ENCODE measurements around the gene RCCD1.

The RCCD1 gene

DNA sequence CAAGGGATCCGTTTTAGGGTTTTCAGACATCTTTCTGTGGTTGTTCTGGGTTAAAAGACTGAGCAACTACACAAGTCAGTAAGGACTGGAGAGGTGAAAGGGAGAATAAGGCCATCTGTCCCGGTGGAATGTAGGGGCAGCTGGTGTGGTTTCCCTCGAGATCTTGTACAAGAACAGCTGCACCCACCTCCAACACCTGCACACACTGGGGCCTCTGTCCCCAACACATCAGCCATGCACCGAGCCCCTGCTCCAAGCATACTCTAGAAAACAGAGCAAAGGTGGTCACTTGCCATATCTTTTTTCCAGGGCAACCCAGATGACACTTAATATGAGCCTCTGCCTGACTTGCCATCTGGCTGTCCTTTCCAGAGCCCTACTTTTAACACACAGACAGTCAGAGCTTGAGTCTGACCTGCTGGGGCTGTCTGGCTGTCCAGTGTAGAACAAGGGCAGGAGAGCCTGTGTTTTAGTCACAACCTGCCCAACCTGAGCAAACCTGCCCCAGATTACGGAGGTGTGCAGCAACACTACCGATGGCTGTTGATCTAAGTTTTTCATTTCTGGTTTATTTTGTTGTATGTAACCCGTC, 39.4 kb upstream of the RCCD1 start:
- no peaks in the 10 kb centered on the region for H3K9me3 ChIP-seq (ENCODE audit: control insufficient read depth, insufficient read depth, low read length)
- H3K9me2 ChIP-seq (replicated peaks; ENCODE audit: control insufficient read depth, low read length): no peaks in the 10 kb centered on the region
- no peaks in the 10 kb centered on the region for H3K79me2 ChIP-seq (ENCODE audit: control insufficient read depth, low read length)
- peaks cover 12% of the 10 kb centered on the region for H3K4me1 ChIP-seq (ENCODE audit: control insufficient read depth, low read length)
- 0 out of 2 replicates have a peak overlapping the region, but pooled peaks have one; percentile 15 for H3K27ac ChIP-seq (ENCODE audit: low read depth, low read length)
- TF ChIP-seq, protein P1, sequence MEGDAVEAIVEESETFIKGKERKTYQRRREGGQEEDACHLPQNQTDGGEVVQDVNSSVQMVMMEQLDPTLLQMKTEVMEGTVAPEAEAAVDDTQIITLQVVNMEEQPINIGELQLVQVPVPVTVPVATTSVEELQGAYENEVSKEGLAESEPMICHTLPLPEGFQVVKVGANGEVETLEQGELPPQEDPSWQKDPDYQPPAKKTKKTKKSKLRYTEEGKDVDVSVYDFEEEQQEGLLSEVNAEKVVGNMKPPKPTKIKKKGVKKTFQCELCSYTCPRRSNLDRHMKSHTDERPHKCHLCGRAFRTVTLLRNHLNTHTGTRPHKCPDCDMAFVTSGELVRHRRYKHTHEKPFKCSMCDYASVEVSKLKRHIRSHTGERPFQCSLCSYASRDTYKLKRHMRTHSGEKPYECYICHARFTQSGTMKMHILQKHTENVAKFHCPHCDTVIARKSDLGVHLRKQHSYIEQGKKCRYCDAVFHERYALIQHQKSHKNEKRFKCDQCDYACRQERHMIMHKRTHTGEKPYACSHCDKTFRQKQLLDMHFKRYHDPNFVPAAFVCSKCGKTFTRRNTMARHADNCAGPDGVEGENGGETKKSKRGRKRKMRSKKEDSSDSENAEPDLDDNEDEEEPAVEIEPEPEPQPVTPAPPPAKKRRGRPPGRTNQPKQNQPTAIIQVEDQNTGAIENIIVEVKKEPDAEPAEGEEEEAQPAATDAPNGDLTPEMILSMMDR (IDR thresholded peaks at IDR 0.05; ENCODE audit: low read depth, low read length, poor library complexity, severe bottlenecking): no peak
- no peak for TF ChIP-seq EZH2phosphoT487 (IDR thresholded peaks at IDR 0.05; ENCODE audit: borderline replicate concordance, low read length)
- H3K27me3 ChIP-seq (ENCODE audit: control insufficient read depth, low read length): no peaks in the 10 kb centered on the region
- no peak overlapping the region for H3K4me3 ChIP-seq (ENCODE audit: low read length)
- peaks cover 98% of the 10 kb centered on the region for H3K36me3 ChIP-seq (ENCODE audit: control insufficient read depth, low read length)
- H4K20me1 ChIP-seq (ENCODE audit: control insufficient read depth, insufficient read depth, low read depth, low read length): no peaks in the 10 kb centered on the region
- H3K4me2 ChIP-seq (ENCODE audit: low read length): no peak overlapping the region
- no peaks in the 10 kb centered on the region for H3F3A ChIP-seq (ENCODE audit: control insufficient read depth, insufficient read depth)

DNA sequence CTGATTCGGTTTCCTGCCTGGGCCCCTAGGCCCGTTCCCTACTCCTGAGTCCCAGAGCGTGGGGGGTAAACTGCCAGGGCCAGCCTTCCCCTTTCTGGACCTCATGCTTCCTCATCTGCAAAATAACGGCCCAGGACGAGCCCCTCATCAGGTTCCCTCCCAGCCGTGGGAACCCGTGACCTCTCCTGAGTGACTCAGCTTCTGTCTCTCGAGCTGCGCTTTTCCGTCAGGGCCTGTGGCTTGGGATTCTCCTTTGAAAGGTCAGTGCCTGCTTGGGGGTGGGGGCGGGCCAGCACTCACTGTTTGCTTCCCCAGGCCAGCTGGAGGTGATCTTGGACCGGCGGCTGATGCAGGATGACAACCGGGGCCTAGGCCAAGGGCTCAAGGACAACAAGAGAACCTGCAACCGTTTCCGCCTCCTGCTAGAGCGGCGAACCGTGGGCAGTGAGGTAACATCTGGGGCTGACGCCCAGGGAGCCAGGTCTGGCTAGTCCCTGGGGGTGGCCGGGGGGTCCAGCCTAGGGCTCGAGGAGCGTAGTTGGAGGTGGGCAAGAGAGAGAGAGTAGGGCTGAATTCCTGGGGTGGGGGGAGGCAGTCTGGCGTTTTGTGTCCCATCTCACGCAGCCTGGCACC, 38.8 kb upstream of the RCCD1 start:
- no peak overlapping the region for H3K4me2 ChIP-seq (ENCODE audit: low read length)
- 0 out of 2 replicates have a peak overlapping the region, but pooled peaks have one; percentile 15 for H3K27ac ChIP-seq (ENCODE audit: low read depth, low read length)
- H3K27me3 ChIP-seq (ENCODE audit: control insufficient read depth, low read length): no peaks in the 10 kb centered on the region
- H3F3A ChIP-seq (ENCODE audit: control insufficient read depth, insufficient read depth): no peaks in the 10 kb centered on the region
- no peaks in the 10 kb centered on the region for H4K20me1 ChIP-seq (ENCODE audit: control insufficient read depth, insufficient read depth, low read depth, low read length)
- TF ChIP-seq, protein P1 (IDR thresholded peaks at IDR 0.05; ENCODE audit: low read depth, low read length, poor library complexity, severe bottlenecking): no peak
- TF ChIP-seq EZH2phosphoT487 (IDR thresholded peaks at IDR 0.05; ENCODE audit: borderline replicate concordance, low read length): no peak
- no peaks in the 10 kb centered on the region for H3K79me2 ChIP-seq (ENCODE audit: control insufficient read depth, low read length)
- H3K36me3 ChIP-seq (ENCODE audit: control insufficient read depth, low read length): peaks cover 98% of the 10 kb centered on the region
- no peaks in the 10 kb centered on the region for H3K9me3 ChIP-seq (ENCODE audit: control insufficient read depth, insufficient read depth, low read length)
- H3K4me3 ChIP-seq (ENCODE audit: low read length): no peak overlapping the region
- peaks cover 12% of the 10 kb centered on the region for H3K4me1 ChIP-seq (ENCODE audit: control insufficient read depth, low read length)
- H3K9me2 ChIP-seq (replicated peaks; ENCODE audit: control insufficient read depth, low read length): no peaks in the 10 kb centered on the region

DNA sequence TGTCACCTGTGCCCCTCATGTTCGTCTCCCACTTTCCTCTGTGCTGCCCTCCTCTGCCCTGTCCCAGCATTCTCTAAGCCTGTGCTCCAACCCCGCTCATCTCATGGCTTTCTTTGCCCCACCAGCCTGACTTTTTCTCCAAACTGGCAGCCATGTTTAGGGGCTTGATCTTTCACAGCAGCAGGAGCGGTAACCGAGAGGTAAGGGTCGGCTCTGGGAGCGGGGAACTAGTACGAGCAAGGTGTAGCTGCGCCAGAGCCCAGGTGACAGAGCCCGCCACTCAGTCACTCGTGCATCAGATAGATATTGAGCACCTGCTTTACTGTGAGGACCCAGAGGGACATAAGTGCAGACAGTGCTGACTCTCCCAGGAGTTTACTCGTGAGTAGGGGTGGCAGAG, 38.2 kb upstream of the RCCD1 start:
- peaks cover 12% of the 10 kb centered on the region for H3K4me1 ChIP-seq (ENCODE audit: control insufficient read depth, low read length)
- TF ChIP-seq EZH2phosphoT487 (IDR thresholded peaks at IDR 0.05; ENCODE audit: borderline replicate concordance, low read length): no peak
- TF ChIP-seq, protein P1 (IDR thresholded peaks at IDR 0.05; ENCODE audit: low read depth, low read length, poor library complexity, severe bottlenecking): no peak
- H3K9me2 ChIP-seq (replicated peaks; ENCODE audit: control insufficient read depth, low read length): no peaks in the 10 kb centered on the region
- H3K9me3 ChIP-seq (ENCODE audit: control insufficient read depth, insufficient read depth, low read length): no peaks in the 10 kb centered on the region
- H3K27me3 ChIP-seq (ENCODE audit: control insufficient read depth, low read length): no peaks in the 10 kb centered on the region
- H3K36me3 ChIP-seq (ENCODE audit: control insufficient read depth, low read length): peaks cover 97% of the 10 kb centered on the region
- H3K4me2 ChIP-seq (ENCODE audit: low read length): no peak overlapping the region
- no peak overlapping the region for H3K4me3 ChIP-seq (ENCODE audit: low read length)
- no peaks in the 10 kb centered on the region for H4K20me1 ChIP-seq (ENCODE audit: control insufficient read depth, insufficient read depth, low read depth, low read length)
- H3K27ac ChIP-seq (ENCODE audit: low read depth, low read length): no peak overlapping the region
- no peaks in the 10 kb centered on the region for H3F3A ChIP-seq (ENCODE audit: control insufficient read depth, insufficient read depth)
- H3K79me2 ChIP-seq (ENCODE audit: control insufficient read depth, low read length): no peaks in the 10 kb centered on the region

Data from DOHH2 (cell line).